Measurements from ENCODE around the gene SHKBP1. TPM values are rescaled to one million over a fixed set of nuclear protein-coding genes. Genes with fewer than 3 reads are reported as not detected.

The SHKBP1 gene
- total and polyA plus RNA-seq, 2 of the 8 experiments (the other 6 are each of a cell fraction or from before 2014, with no cell fraction given): 74.6 to 98.8 TPM

DNA sequence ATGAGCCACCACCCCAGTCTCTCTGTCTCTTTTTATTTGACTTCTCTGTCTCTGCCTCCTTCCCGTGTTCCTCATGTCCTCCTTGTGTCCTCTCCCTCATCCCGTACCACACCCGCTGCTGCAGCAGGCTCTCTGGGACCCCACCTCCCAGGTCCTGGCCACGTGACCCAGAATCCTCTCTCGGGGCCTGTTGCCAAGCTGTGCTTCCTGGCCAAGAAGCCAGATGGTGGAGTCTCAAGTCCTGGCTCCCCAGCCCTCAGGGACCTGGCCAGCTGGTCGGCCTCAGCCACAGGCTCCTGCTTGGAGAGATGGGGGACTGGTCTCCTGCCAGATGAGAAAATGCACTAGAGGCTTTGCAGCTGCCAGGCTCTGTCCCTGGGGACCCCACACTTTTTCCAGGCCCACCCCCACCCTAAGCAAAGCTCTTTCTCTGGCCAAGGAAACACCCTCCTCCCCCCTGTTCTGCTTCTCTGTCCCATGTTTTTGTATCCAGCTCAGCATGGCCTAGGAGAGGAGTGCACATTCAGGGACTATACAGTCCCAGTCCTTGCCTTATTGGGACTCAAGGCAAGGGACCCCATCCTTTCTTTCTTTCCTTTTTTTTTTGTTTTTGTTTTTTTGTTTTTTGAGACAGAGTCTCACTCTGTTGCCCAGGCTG, 34.3 kb upstream of the SHKBP1 start (continued):
- TF ChIP-seq RNF2 (IDR thresholded peaks at IDR 0.05; ENCODE audit: borderline replicate concordance, low read depth, low read length, missing control alignments, poor library complexity, severe bottlenecking): no peak
- no peak for TF ChIP-seq ZNF274 (IDR thresholded peaks at IDR 0.05; ENCODE audit: borderline replicate concordance, extremely low read depth, low read length)
- no peak for TF ChIP-seq KDM1A (IDR thresholded peaks at IDR 0.05; ENCODE audit: borderline replicate concordance, low read length)
- no peak for TF ChIP-seq TCF12 (IDR thresholded peaks at IDR 0.05; ENCODE audit: low read depth, low read length)
- TF ChIP-seq CHD1 (IDR thresholded peaks at IDR 0.05; ENCODE audit: low read depth, low read length): no peak
- TF ChIP-seq SP1 (IDR thresholded peaks at IDR 0.05; ENCODE audit: low read depth, low read length): no peak
- no peak for TF ChIP-seq BACH1 (IDR thresholded peaks at IDR 0.05; ENCODE audit: low read length)
